ENCODE results near the gene POU3F1. TPM values are rescaled to one million over a fixed set of nuclear protein-coding genes. Genes with fewer than 3 reads are reported as not detected.

POU3F1 gene
- total and polyA plus RNA-seq, 4 donors = 0.04 to 0.20 (median 0.17) TPM

DNA sequence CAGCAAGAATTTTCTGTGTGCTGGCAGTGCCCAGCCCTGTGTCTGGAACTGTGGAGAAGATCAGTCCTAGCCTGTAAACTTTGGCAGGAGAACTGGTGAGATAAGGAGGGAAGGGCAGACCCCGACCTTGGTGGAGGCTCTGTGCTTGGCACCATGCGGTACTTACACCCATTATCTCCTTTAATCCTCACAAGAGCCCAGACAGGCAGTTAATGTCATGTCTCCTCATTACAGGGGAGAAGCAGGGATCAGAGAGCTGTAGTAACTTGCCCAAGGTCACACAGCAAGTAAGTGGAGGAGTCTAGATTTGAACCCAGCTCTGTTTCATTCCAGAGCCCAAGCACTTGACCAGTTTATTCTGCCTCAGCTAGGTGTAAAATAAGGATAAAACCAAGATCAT is 13.9 kb upstream of the POU3F1 start:
- H3K9ac ChIP-seq (ENCODE audit: insufficient read depth in 1 of 2, low read length in 2 of 2) = no peak overlapping the region
- no peaks in the 10 kb centered on the region for H3K4me1 ChIP-seq (ENCODE audit: control insufficient read depth in 5 of 5, insufficient read depth in 5 of 5, low read length in 5 of 5)
- H3K4me3 ChIP-seq = no peak overlapping the region
- no peak for DNase-seq
- H3K9me3 ChIP-seq (ENCODE audit: control insufficient read depth in 4 of 4, insufficient read depth in 3 of 4, low read length in 3 of 4) = no peaks in the 10 kb centered on the region
- H3K27ac ChIP-seq (ENCODE audit: low read depth in 1 of 2, low read length in 1 of 2) = no peak overlapping the region
- TF ChIP-seq CTCF (IDR thresholded peaks at IDR 0.05; ENCODE audit: control extremely low read depth, extremely low read depth) = no peak
- ATAC-seq (ENCODE audit: insufficient read depth, low FRiP score) = no peak
- H3K36me3 ChIP-seq (ENCODE audit: control insufficient read depth in 4 of 4, insufficient read depth in 4 of 4, low read length in 4 of 4) = no peaks in the 10 kb centered on the region
- no peaks in the 10 kb centered on the region for H3K27me3 ChIP-seq (ENCODE audit: control insufficient read depth in 3 of 3, insufficient read depth in 3 of 3, low read length in 2 of 3)
- 87 to 94% methylated on average over 2 of the region's 2 CpGs for WGBS, 2 donors

DNA sequence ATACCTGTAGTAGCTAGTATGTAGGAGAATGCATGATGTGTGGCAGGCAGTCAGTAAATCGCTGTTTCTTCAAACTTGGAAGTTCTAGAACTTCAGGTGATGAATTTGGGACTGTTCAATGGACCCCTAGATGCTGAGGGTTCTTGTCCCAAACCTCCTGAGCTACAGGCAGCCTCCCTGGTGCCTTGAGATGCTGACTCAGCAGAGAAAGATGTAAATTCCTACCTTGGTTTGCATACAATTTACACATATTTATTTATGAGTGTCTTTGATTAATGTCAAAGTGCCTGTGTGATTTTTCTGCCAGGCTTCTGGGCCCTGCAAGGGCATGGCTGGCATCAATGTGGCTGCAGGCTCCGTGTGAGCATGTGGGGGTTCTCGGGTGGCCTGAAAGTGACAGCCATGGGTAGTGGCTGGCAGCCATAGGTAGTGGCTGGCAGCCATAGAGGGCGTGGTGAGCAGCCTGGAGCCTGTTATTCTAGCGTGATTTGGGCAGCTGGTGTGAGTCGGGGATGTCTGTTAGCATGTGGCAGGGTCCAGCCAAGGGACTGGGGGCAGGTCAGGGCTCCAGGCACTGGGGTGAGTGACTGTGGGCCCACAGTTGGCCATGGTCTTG is 13.2 kb upstream of the POU3F1 start:
- H3K9ac ChIP-seq (ENCODE audit: insufficient read depth in 1 of 2, low read length in 2 of 2) = no peak overlapping the region
- DNase-seq (no peak), ATAC-seq (ENCODE audit: insufficient read depth, low FRiP score) (no peak)
- WGBS, 2 donors = 79 to 90% methylated on average over 6 of the region's 6 CpGs
- no peaks in the 10 kb centered on the region for H3K4me1 ChIP-seq (ENCODE audit: control insufficient read depth in 5 of 5, insufficient read depth in 5 of 5, low read length in 5 of 5)
- no peaks in the 10 kb centered on the region for H3K27me3 ChIP-seq (ENCODE audit: control insufficient read depth in 3 of 3, insufficient read depth in 3 of 3, low read length in 2 of 3)
- no peak for TF ChIP-seq CTCF (IDR thresholded peaks at IDR 0.05; ENCODE audit: control extremely low read depth, extremely low read depth)
- no peak overlapping the region for H3K27ac ChIP-seq (ENCODE audit: low read depth in 1 of 2, low read length in 1 of 2)
- no peak overlapping the region for H3K4me3 ChIP-seq
- no peaks in the 10 kb centered on the region for H3K9me3 ChIP-seq (ENCODE audit: control insufficient read depth in 4 of 4, insufficient read depth in 3 of 4, low read length in 3 of 4)
- no peaks in the 10 kb centered on the region for H3K36me3 ChIP-seq (ENCODE audit: control insufficient read depth in 4 of 4, insufficient read depth in 4 of 4, low read length in 4 of 4)

DNA sequence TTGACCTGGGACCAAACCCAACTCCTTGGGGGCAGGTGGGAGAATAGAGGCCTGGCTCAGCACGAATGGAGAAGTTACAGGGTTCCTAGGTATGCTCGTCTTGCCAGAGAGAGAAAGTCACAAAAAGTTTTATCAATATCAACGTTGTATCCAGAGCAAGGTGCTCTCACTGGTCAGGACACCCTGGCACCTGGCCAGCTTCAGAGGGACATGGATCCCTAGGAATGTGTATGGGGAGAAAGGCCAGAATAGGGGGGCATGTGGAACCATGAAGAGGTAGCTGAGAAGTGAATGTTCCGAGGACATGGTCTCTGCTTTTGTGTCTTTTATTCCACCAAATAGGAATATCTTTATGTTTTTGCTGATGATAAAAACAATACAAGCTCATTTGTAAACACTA is 9.4 kb upstream of the POU3F1 start:
- WGBS, 2 donors = 75 to 79% methylated on average over 4 of the region's 4 CpGs
- no peaks in the 10 kb centered on the region for H3K9me3 ChIP-seq (ENCODE audit: control insufficient read depth in 4 of 4, insufficient read depth in 3 of 4, low read length in 3 of 4)
- H3K9ac ChIP-seq (ENCODE audit: insufficient read depth in 1 of 2, low read length in 2 of 2) = no peak overlapping the region
- peaks cover 0 to 11% (median 0%) of the 10 kb centered on the region in 5 donors for H3K4me1 ChIP-seq (ENCODE audit: control insufficient read depth in 5 of 5, insufficient read depth in 5 of 5, low read length in 5 of 5)
- no peaks in the 10 kb centered on the region for H3K36me3 ChIP-seq (ENCODE audit: control insufficient read depth in 4 of 4, insufficient read depth in 4 of 4, low read length in 4 of 4)
- H3K27me3 ChIP-seq (ENCODE audit: control insufficient read depth in 3 of 3, insufficient read depth in 3 of 3, low read length in 2 of 3) = peaks cover 0 to 5% (median 0%) of the 10 kb centered on the region in 3 donors
- TF ChIP-seq CTCF (IDR thresholded peaks at IDR 0.05; ENCODE audit: control extremely low read depth, extremely low read depth) = no peak
- no peak overlapping the region for H3K4me3 ChIP-seq
- no peak for DNase-seq
- no peak for ATAC-seq (ENCODE audit: insufficient read depth, low FRiP score)
- H3K27ac ChIP-seq (ENCODE audit: low read depth in 1 of 2, low read length in 1 of 2) = no peak overlapping the region

DNA sequence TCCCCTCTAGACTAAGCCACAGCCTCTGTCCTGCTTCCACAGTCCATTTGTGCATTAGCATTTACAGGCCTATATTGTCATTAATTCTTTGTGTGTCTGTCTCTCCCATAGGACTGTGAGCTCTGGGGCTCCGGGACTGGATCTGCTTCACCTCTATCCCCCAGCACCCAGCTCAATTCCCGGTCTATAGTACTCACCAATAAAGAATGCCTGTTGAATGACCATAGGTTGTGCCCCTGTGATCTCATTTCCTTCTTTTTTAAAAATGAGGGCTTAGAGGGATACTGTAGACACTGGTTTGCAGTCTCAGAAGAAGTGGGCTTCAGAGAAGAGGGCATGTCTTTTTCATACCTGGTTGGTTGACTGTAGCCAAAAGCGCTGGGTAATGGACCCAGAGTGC is 8.8 kb upstream of the POU3F1 start:
- no peaks in the 10 kb centered on the region for H3K9me3 ChIP-seq (ENCODE audit: control insufficient read depth in 4 of 4, insufficient read depth in 3 of 4, low read length in 3 of 4)
- ATAC-seq (ENCODE audit: insufficient read depth, low FRiP score) (no peak), DNase-seq (no peak)
- WGBS, 2 donors = 90 to 96% methylated on average over 3 of the region's 3 CpGs
- H3K4me3 ChIP-seq = no peak overlapping the region
- H3K9ac ChIP-seq (ENCODE audit: insufficient read depth in 1 of 2, low read length in 2 of 2) = no peak overlapping the region
- H3K27ac ChIP-seq (ENCODE audit: low read depth in 1 of 2, low read length in 1 of 2) = no peak overlapping the region
- peaks cover 0 to 15% (median 1%) of the 10 kb centered on the region in 5 donors for H3K4me1 ChIP-seq (ENCODE audit: control insufficient read depth in 5 of 5, insufficient read depth in 5 of 5, low read length in 5 of 5)
- peaks cover 0 to 5% (median 0%) of the 10 kb centered on the region in 3 donors for H3K27me3 ChIP-seq (ENCODE audit: control insufficient read depth in 3 of 3, insufficient read depth in 3 of 3, low read length in 2 of 3)
- H3K36me3 ChIP-seq (ENCODE audit: control insufficient read depth in 4 of 4, insufficient read depth in 4 of 4, low read length in 4 of 4) = no peaks in the 10 kb centered on the region
- no peak for TF ChIP-seq CTCF (IDR thresholded peaks at IDR 0.05; ENCODE audit: control extremely low read depth, extremely low read depth)

All from lung (tissue), 12 donors.